Measurements from ENCODE around the gene GDF2.

GDF2 gene

DNA sequence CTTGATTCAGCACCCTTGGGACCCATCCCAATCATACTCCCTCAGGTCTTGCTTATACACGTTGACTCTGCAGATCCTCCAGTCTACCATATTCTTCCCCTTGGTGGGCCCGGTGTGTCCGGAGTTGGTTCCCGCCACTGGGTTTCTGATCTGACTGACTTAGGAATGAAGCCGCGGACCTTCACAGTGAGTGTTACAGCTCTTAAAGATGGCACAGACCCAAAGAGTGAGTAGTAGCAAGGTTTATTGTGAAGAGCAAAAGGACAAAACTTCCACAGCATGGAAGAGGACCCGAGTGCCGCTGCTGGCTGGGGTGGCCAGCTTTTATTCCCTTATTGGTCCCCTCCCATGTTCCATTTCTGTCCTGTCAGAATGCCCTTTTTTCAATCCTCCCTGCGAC is 28.2 kb upstream of the GDF2 start:
- no peak for DNase-seq

DNA sequence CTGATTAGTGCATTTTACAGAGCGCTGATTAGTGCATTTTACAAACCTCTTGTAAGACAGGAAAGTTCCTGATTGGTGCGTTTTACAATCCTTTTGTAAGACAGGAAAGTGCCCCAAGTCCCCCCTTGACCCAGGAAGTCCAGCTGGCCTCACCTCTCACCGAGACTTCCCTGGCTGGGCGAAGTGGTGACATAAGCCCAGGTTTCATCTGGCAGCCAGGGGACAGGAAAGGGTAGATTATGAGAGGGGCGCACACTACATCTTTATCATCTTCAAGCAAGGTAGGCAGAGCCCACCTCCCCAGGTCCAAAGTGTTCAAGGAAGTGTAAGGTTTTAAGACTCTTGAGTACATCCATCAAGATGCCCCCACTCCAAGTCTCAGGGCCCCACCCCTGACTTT is 27.8 kb upstream of the GDF2 start:
- no peak for DNase-seq

GRCh38 chr10:47295411-47295810 is 26.8 kb upstream of the GDF2 start:
- no peak for DNase-seq

- DNase-seq, result no peak
Measured at GRCh38 chr10:47296156-47296894, 25.9 kb upstream of the GDF2 start.

DNA sequence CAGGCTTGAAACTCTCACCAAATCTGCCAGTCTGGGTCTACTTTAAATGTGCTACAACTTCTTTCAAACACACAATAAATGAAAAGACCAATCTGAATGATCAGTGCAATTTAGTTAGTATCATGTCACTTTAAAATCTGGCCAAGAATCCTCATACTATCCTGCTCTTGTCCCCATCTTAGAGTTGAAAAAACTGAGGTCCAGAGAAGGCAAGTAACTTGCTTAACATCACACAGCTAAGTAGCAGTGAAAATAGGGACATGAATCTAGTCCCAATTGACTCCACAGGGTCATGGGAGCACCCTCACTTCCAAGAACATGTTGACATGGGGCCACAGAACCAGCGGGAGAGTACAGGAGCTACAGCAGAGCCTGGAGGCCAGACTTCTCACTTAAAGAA is 25.3 kb upstream of the GDF2 start:
- no peak for DNase-seq

DNA sequence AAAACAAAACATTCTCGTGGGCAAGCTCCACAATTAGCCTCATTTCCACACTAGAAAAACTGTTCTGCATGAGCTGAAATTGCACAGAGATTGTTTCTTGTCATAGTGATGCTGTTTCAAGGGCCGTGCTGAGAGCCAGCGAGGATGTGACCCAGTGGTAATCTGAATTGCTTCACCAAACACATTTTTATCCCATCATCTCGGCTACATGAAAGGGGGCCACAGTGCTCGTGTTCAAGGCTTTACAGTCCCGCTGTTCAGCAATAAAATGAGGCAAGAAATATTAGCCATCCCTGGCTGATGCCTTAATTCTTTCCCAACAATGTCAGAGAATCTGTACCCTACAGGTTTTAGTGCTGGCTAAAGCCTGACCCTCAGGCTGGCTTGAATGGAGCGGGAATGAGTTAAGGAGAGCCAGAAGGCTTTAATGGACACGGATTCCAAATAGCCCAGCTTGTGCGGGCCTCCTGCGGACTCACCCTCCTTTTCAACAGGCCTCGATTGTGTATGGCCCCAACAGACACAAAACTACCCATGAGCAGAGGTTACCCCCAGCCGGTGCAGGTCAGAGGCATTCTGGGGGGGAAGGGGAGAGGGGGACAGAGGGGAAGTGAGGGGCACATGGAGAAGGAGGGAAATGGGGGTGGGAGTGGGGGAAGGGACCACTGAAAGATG is 24.3 kb upstream of the GDF2 start:
- no peak for DNase-seq

GRCh38 chr10:47298715-47299114 is 23.5 kb upstream of the GDF2 start:
- DNase-seq, result no peak

- no peak for DNase-seq
Measured at GRCh38 chr10:47299611-47300428, 22.4 kb upstream of the GDF2 start, which contains the start of gene GDF10. TSS of gene GDF10 (plus strand) at chr10:47300197. CDS start at chr10:47300652, 455 bp downstream.

DNA sequence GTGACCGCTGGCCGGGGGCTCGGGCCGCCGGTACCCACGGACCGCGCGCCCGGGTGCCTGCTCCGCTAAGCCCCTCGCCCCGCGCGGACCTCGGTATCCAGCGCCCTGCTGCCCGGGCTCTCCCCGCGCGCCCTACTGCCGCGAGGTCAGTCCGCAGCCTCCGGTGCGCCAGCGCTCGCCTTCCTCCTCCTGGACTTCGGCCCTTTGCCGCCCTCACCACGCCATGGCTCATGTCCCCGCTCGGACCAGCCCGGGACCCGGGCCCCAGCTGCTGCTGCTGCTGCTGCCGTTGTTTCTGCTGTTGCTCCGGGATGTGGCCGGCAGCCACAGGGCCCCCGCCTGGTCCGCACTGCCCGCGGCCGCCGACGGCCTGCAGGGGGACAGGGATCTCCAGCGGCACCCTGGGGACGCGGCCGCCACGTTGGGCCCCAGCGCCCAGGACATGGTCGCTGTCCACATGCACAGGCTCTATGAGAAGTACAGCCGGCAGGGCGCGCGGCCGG is 21.8 kb upstream of the GDF2 start:
- DNase-seq, result no peak

DNA sequence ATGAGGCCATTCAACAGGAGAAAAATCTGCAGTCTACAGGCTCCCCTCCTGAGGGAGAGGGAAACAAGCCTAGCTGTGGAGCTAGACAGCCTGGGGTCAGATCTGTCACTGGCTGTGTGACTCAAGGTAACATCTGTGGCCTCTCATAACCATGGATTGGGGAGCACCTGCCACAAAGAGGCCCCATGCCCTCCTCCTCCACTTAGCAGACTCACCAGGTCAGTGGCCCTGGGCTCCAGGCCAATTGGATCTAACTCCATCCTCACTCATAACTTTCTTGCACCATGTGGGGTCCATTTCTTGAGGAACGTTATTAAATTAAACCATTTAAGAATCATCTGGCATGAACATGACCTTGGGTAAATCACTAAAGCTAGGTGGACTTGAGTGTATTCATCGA is 20.4 kb upstream of the GDF2 start:
- no peak for DNase-seq

DNA sequence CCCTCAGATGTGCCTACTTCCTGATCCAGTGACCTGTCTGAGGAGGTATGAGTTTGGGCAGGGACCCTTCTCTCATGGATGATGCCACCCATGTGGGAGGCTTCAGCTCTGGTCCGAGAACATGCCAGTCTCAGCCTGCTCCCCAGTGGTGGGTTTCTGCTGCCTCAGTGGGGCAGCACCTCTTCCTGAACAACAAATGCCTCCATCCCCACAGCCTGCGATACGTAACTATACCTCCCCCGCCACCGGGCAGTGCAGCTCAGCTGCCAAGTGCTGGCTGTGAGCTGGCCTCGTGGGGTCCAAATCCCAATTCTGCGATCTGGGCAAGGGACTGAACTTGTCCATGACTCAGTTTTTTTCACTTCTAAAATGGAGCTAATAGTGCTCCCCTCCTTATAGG is 19.1 kb upstream of the GDF2 start:
- DNase-seq, result no peak

- no peak for DNase-seq
Measured at GRCh38 chr10:47303866-47304265, 18.4 kb upstream of the GDF2 start.

DNA sequence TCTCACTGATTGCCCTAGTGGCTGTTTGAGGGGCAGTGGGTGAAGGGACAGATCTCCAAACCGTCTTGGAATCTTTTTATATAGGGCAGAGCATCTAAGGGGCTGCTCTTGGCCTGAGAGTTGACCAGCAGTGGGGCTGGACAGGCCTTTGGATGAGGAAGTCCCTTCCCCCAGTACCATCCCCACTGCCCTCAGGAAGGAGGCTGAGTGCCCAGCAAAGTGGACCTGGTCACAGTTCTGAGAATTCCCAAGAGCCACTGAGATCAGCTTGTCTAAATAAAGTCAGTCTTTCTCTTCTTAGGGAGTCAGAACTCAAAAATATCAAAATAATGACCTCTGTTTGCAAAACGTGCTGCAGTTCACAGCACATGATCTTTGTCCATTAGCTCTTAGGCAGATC is 16.7 kb upstream of the GDF2 start:
- DNase-seq, result no peak

- DNase-seq, result no peak
Measured at GRCh38 chr10:47306387-47307210, 15.7 kb upstream of the GDF2 start.

GRCh38 chr10:47307381-47307780 is 14.9 kb upstream of the GDF2 start:
- DNase-seq, result no peak

GRCh38 chr10:47308775-47309174 is 13.5 kb upstream of the GDF2 start:
- DNase-seq, result no peak

- DNase-seq, result no peak
Measured at GRCh38 chr10:47309408-47310089, 12.7 kb upstream of the GDF2 start.

- no peak for DNase-seq
Measured at GRCh38 chr10:47310090-47310505, 12.2 kb upstream of the GDF2 start.

GRCh38 chr10:47311193-47311931 is 10.9 kb upstream of the GDF2 start:
- peak; percentile 6 for DNase-seq

DNA sequence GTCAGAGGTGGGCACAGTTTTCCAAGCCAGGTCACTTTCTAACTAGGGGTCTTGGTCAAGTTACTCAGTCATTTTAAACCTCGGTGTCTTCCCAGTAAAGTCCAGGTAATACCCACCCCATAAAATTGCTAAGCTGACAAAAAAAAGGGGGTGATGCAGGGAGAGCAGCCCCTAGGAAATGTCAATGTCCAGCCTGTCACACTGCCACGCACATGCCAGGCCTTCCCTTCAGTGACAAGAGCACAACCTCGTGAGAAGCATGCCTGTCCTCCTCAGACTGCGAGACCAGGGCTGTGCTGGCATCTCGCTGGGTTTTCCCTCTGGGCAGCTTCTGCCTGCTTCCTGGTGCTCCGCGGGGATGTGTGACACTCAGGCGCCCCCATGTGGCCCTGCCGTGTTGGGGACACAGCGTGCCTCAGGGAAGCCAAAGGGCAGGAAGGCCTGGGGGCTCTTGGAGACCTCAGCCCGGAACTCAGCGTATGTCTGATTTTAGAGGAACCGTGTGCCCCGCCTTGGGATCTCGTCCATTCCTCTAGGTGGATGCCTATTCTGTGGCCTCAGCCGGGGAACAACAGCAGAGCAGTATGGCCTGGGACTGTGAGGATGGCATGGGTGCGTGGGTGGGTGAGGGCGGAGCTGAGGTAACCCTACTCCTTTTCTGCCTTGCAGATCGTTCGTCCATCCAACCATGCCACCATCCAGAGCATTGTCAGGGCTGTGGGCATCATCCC is 10.2 kb upstream of the GDF2 start:
- peak; percentile 49 for DNase-seq

- no peak for DNase-seq
Measured at GRCh38 chr10:47312663-47312995, 9.6 kb upstream of the GDF2 start.

Data from NCI-H1092 (cell line).